ENCODE results near the gene BAK1.
"Not testable (repeated sequence)": the region's sequence is repeated elsewhere in the genome, so short reads cannot be mapped to it uniquely, and the experiment has no call there.

- TF ChIP-seq EZH2phosphoT487 (IDR thresholded peaks at IDR 0.05; ENCODE audit: insufficient read depth, low read depth); EZH2 (IDR thresholded peaks at IDR 0.05; ENCODE audit: insufficient read depth, poor library complexity, severe bottlenecking): not testable (repeated sequence)
Observed at GRCh38 chr6:33552883-33553282, 27.2 kb downstream of the BAK1 start.

Data from GM23248 (cell line).